ENCODE results near the gene KASH5.

KASH5 gene

GRCh38 chr19:49434907-49435583 is 47.0 kb downstream of the KASH5 start:
- no peak for DNase-seq (ENCODE audit: low read depth in 1 of 2, low spot score in 1 of 2)
- H3K4me3 ChIP-seq (replicated peaks; ENCODE audit: insufficient read depth, low read length): no peak overlapping the region
- TF ChIP-seq GABPA (IDR thresholded peaks at IDR 0.05; ENCODE audit: low read depth) (no peak), SPI1 (IDR thresholded peaks at IDR 0.05; ENCODE audit: borderline replicate concordance, low read depth) (no peak), CTCF (IDR thresholded peaks at IDR 0.05; ENCODE audit: insufficient read depth, low read length) (no peak), POLR2AphosphoS5 (IDR thresholded peaks at IDR 0.05; ENCODE audit: low read depth) (no peak)
- TF ChIP-seq, protein P1, sequence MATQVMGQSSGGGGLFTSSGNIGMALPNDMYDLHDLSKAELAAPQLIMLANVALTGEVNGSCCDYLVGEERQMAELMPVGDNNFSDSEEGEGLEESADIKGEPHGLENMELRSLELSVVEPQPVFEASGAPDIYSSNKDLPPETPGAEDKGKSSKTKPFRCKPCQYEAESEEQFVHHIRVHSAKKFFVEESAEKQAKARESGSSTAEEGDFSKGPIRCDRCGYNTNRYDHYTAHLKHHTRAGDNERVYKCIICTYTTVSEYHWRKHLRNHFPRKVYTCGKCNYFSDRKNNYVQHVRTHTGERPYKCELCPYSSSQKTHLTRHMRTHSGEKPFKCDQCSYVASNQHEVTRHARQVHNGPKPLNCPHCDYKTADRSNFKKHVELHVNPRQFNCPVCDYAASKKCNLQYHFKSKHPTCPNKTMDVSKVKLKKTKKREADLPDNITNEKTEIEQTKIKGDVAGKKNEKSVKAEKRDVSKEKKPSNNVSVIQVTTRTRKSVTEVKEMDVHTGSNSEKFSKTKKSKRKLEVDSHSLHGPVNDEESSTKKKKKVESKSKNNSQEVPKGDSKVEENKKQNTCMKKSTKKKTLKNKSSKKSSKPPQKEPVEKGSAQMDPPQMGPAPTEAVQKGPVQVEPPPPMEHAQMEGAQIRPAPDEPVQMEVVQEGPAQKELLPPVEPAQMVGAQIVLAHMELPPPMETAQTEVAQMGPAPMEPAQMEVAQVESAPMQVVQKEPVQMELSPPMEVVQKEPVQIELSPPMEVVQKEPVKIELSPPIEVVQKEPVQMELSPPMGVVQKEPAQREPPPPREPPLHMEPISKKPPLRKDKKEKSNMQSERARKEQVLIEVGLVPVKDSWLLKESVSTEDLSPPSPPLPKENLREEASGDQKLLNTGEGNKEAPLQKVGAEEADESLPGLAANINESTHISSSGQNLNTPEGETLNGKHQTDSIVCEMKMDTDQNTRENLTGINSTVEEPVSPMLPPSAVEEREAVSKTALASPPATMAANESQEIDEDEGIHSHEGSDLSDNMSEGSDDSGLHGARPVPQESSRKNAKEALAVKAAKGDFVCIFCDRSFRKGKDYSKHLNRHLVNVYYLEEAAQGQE (IDR thresholded peaks at IDR 0.05; ENCODE audit: insufficient replicate concordance, low read depth): no peak
- H3K27ac ChIP-seq (replicated peaks): no peak overlapping the region
- H3K27me3 ChIP-seq (ENCODE audit: insufficient read depth, poor library complexity, severe bottlenecking): peaks cover 48% of the 10 kb centered on the region

DNA sequence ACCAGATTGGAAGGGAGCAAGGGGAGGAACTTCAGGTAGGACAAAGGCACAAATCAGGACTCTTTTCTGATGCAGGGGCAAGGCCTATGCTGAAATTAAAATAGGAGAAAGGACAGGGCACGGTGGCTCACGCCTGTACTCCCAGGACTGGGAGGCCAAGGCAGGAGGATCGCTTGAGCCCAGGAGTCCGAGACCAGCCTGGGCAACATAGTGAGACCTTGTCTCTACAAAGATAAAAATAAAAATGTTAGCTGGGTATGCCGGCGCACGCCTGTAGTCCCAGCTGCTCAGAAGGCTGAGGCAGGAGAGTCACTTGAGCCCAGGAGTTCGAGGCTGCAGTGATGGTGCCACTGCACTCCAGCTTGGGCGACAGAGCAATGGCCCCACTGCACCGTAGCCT is 47.6 kb downstream of the KASH5 start:
- no peak overlapping the region for H3K4me3 ChIP-seq (replicated peaks; ENCODE audit: insufficient read depth, low read length)
- H3K27ac ChIP-seq (replicated peaks): no peak overlapping the region
- DNase-seq (ENCODE audit: low read depth in 1 of 2, low spot score in 1 of 2): no peak
- H3K27me3 ChIP-seq (ENCODE audit: insufficient read depth, poor library complexity, severe bottlenecking): peaks cover 51% of the 10 kb centered on the region
- TF ChIP-seq, protein P1 (IDR thresholded peaks at IDR 0.05; ENCODE audit: insufficient replicate concordance, low read depth): no peak
- TF ChIP-seq GABPA (IDR thresholded peaks at IDR 0.05; ENCODE audit: low read depth): no peak
- TF ChIP-seq SPI1 (IDR thresholded peaks at IDR 0.05; ENCODE audit: borderline replicate concordance, low read depth): no peak
- no peak for TF ChIP-seq POLR2AphosphoS5 (IDR thresholded peaks at IDR 0.05; ENCODE audit: low read depth)
- no peak for TF ChIP-seq CTCF (IDR thresholded peaks at IDR 0.05; ENCODE audit: insufficient read depth, low read length)

DNA sequence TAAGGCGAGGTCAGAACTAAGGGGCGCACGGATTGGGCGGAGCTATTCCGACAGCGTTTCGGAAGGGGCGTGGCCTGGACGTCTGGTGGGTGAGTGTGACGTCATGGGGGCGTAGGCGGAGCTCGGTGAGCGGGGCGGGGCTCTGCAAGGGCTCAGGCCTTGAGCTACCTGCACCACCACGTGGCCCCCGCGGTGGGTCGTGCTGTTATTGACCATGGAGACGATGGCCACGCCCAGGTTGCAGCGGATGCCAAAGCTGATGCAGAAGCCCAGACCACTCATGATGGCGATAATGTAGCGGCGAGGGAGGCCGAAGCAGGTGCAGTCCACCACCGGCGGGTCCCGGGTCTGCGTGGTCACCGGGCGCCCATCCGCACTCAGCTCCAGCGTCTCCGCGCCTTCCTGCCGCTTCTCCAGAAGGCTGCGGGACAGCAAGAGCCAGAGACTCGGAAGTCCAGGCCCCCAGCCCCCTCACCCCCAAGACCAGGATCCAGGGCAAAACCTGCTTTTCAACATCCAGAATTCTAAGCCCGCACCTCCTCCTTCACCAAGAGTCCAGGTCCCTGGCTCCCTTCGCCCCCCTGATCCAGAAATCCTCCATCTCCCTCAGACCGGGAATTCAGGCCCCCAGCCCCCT is 48.5 kb downstream of the KASH5 start:
- Histone ChIP-seq H3K4me3 (replicated peaks; ENCODE audit: insufficient read depth, low read length) (no peak overlapping the region), H3K27me3 (ENCODE audit: insufficient read depth, poor library complexity, severe bottlenecking) (peaks cover 50% of the 10 kb centered on the region), H3K27ac (replicated peaks) (no peak overlapping the region)
- TF ChIP-seq POLR2AphosphoS5 (IDR thresholded peaks at IDR 0.05; ENCODE audit: low read depth): no peak
- TF ChIP-seq, protein P1 (IDR thresholded peaks at IDR 0.05; ENCODE audit: insufficient replicate concordance, low read depth): no peak
- no peak for TF ChIP-seq CTCF (IDR thresholded peaks at IDR 0.05; ENCODE audit: insufficient read depth, low read length)
- TF ChIP-seq GABPA (IDR thresholded peaks at IDR 0.05; ENCODE audit: low read depth): no peak
- TF ChIP-seq SPI1 (IDR thresholded peaks at IDR 0.05; ENCODE audit: borderline replicate concordance, low read depth): no peak
- DNase-seq (ENCODE audit: low read depth in 1 of 2, low spot score in 1 of 2): no peak
